Activated B cell treated with CpG ODN at 0.5 μM for 24 hours (primary cell): ENCODE data around the gene PACC1. TPM values are rescaled to one million over a fixed set of nuclear protein-coding genes. Genes with fewer than 3 reads are reported as not detected.

ENCODE experiments used
- ATAC-seq: fragments of 200-7000 bp; cut with Tn5 transposase; one replicate; pipeline ENCODE4 v1.10.0; 2021; ENCODE audit warnings: low read depth, mild to moderate bottlenecking, moderate library complexity
- CTCF ChIA-PET: fragments of 350-600 bp; sonication (Branson Sonifier 250); formaldehyde crosslinking; loops from one replicate; lab custom pipeline; 2021; ENCODE audit warnings: antibody characterized with exemption; lab: Charles Lee
- POLR2A ChIA-PET: fragments of 350-600 bp; sonication (Branson Sonifier 250); formaldehyde crosslinking; loops from one replicate; lab custom pipeline; 2021; ENCODE audit warnings: antibody characterized with exemption; lab: Charles Lee
- DNase-seq: peaks from one replicate; pipeline ENCODE4 v3.0.0; 2022
- H3K27ac Mint-ChIP-seq: one replicate; pipeline ENCODE4 v1.8.0; 2020; ENCODE audit warnings: mixed read lengths
- H3K27me3 Mint-ChIP-seq: one replicate; pipeline ENCODE4 v1.8.0; 2021; ENCODE audit warnings: mixed read lengths
- H3K36me3 Mint-ChIP-seq: one replicate; pipeline ENCODE4 v1.8.0; 2021; ENCODE audit warnings: low read depth, mixed read lengths
- H3K4me1 Mint-ChIP-seq: one replicate; pipeline ENCODE4 v1.8.0; 2021; ENCODE audit warnings: mixed read lengths
- H3K4me3 Mint-ChIP-seq: one replicate; pipeline ENCODE4 v1.8.0; 2020; ENCODE audit warnings: mild to moderate bottlenecking, mixed read lengths
- H3K9me3 Mint-ChIP-seq: one replicate; pipeline ENCODE4 v1.8.0; 2020; ENCODE audit warnings: mixed read lengths
- CTCF ChIP-seq: fragments of 200-600 bp; IDR thresholded peaks from one replicate; pipeline ENCODE4 v1.8.0; 2022; ENCODE audit warnings: antibody characterized with exemption, mild to moderate bottlenecking
- intact Hi-C: fragments of 100-400 bp; cut with micrococcal nuclease; formaldehyde crosslinking; loops from one replicate; pipeline ENCODE4 v1.15.1; 2024
- total RNA-seq: library from RNA; stranded (reverse); gene quantifications from 2 replicates; pipeline ENCODE4 v1.2.3, GENCODE V29; 2022

Gene PACC1
- total RNA-seq, 1 donor from 2014 or later = 20.0 TPM

GRCh38 chr1:212375986-212376385 is 38.7 kb downstream of the PACC1 start:
- ATAC-seq = no peak
- Mint-ChIP-seq H3K4me3 (no peak overlapping the region), H3K36me3 (peaks cover 78% of the 10 kb centered on the region), H3K4me1 (no peaks in the 10 kb centered on the region), H3K27me3 (no peaks in the 10 kb centered on the region), H3K9me3 (peaks cover 7% of the 10 kb centered on the region), H3K27ac (peak overlapping the region; percentile 13)
- ChIA-PET POLR2A (no interaction called here), CTCF (interaction anchor here (0.7 to 3.5 kb wide), 3 partner anchors 8 to 80 kb away, joined by 3 to 12 read pairs (median 6); no protein-coding TSS in a partner anchor)
- intact Hi-C loops = no loop called here
- no peak for DNase-seq
- TF ChIP-seq CTCF = no peak

- no peak overlapping the region for H3K4me3 Mint-ChIP-seq
- no peaks in the 10 kb centered on the region for H3K4me1 Mint-ChIP-seq
- H3K27ac Mint-ChIP-seq = no peak overlapping the region
- TF ChIP-seq CTCF = peak; percentile 25
- ATAC-seq (peak; percentile 89), DNase-seq (no peak)
- POLR2A ChIA-PET = interaction anchor here (0.6 to 1.2 kb wide), 2 partner anchors 88 to 297 kb away, joined by 4 read pairs; no protein-coding TSS in a partner anchor
- CTCF ChIA-PET = interaction anchor here (0.9 to 6.1 kb wide), 9 partner anchors 8 to 687 kb away, joined by 4 to 87 read pairs (median 7); partner anchors contain the start of genes DTL and INTS7
- H3K9me3 Mint-ChIP-seq = peaks cover 7% of the 10 kb centered on the region
- intact Hi-C loops = loop anchor here (1.0 to 5.0 kb wide), 7 partner anchors 88 to 791 kb away; partner anchors contain the start of genes DTL, INTS7 and SLC30A1
- H3K27me3 Mint-ChIP-seq = no peaks in the 10 kb centered on the region
- H3K36me3 Mint-ChIP-seq = peaks cover 78% of the 10 kb centered on the region
Observed at GRCh38 chr1:212368073-212368484, 46.6 kb downstream of the PACC1 start.

- no peak for TF ChIP-seq CTCF
- intact Hi-C loops = loop anchor here (1.0 to 5.0 kb wide), 7 partner anchors 89 to 790 kb away; partner anchors contain the start of genes DTL, INTS7 and SLC30A1
- no peak overlapping the region for H3K4me3 Mint-ChIP-seq
- H3K27ac Mint-ChIP-seq = no peak overlapping the region
- ChIA-PET CTCF (interaction anchor here (1.2 to 6.1 kb wide), 8 partner anchors 9 to 687 kb away, joined by 5 to 87 read pairs (median 10); no protein-coding TSS in a partner anchor), POLR2A (interaction anchor here (1.2 kb wide), 1 partner anchor 296 kb away, joined by 4 read pairs; no protein-coding TSS in a partner anchor)
- DNase-seq (no peak), ATAC-seq (no peak)
- peaks cover 76% of the 10 kb centered on the region for H3K36me3 Mint-ChIP-seq
- H3K27me3 Mint-ChIP-seq = no peaks in the 10 kb centered on the region
- peaks cover 4% of the 10 kb centered on the region for H3K9me3 Mint-ChIP-seq
- H3K4me1 Mint-ChIP-seq = no peaks in the 10 kb centered on the region
Observed at GRCh38 chr1:212367474-212368072, 47.1 kb downstream of the PACC1 start.

GRCh38 chr1:212366901-212367300 is 47.8 kb downstream of the PACC1 start:
- Mint-ChIP-seq H3K36me3 (peaks cover 76% of the 10 kb centered on the region), H3K27me3 (no peaks in the 10 kb centered on the region), H3K9me3 (peaks cover 2% of the 10 kb centered on the region), H3K4me3 (no peak overlapping the region), H3K4me1 (no peaks in the 10 kb centered on the region), H3K27ac (no peak overlapping the region)
- intact Hi-C loops = loop anchor here (5.0 kb wide), 1 partner anchor 790 kb away; the partner anchor contains the start of gene SLC30A1
- TF ChIP-seq CTCF = no peak
- ATAC-seq (no peak), DNase-seq (no peak)
- POLR2A ChIA-PET = interaction anchor here (0.5 kb wide), 1 partner anchor 315 kb away, joined by 4 read pairs; no protein-coding TSS in a partner anchor
- CTCF ChIA-PET = interaction anchor here (0.6 to 6.1 kb wide), 7 partner anchors 87 to 686 kb away, joined by 3 to 87 read pairs (median 12); no protein-coding TSS in a partner anchor

GRCh38 chr1:212364985-212365384 is 49.7 kb downstream of the PACC1 start:
- no peak for TF ChIP-seq CTCF
- CTCF ChIA-PET = interaction anchor here (1.0 to 6.1 kb wide), 8 partner anchors 9 to 684 kb away, joined by 3 to 87 read pairs (median 8); no protein-coding TSS in a partner anchor
- H3K27me3 Mint-ChIP-seq = no peaks in the 10 kb centered on the region
- H3K27ac Mint-ChIP-seq = no peak overlapping the region
- H3K4me3 Mint-ChIP-seq = no peak overlapping the region
- H3K4me1 Mint-ChIP-seq = no peaks in the 10 kb centered on the region
- intact Hi-C loops = loop anchor here (5.0 kb wide), 1 partner anchor 788 kb away; the partner anchor contains the start of gene SLC30A1
- peaks cover 78% of the 10 kb centered on the region for H3K36me3 Mint-ChIP-seq
- H3K9me3 Mint-ChIP-seq = peaks cover 2% of the 10 kb centered on the region
- ATAC-seq (no peak), DNase-seq (no peak)
- POLR2A ChIA-PET = no interaction called here
